ENCODE results near the gene BMP7.

DNA sequence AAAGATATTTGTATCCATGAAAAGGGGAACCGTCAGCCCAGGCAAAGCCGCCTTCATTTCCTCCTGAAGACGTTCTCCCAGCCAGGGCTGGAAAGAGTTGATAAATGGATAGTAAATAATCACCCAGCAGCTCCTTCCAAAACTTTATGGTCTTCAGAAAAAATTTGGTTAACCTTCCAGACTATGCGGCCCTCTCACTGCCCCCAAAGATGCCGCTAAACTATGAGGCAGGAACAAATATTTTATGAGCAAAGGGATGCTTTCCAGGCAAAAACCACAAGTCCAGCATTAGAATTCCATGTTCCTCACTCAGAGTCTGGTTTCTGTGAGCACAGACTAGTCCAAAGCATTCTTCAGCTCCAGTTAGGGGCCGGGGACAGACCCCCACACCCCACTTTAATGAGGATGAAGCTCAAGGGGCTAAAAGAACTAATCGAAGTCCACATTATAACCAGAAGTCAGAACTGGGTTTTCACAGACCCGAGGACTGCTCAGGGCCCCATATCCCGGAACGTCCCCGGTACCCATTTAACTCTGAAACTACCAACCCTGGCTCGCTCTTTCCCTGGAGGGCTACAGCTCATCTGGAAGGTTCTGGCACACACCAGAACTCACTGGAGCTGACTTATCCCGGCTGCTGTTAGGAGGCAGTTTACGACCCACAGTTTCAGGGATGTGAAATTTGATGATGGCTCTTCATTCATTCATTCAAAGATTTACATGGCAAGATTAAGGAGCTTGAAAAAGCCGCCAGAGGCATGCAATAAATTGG, 29.4 kb downstream of the BMP7 start:
- TF ChIP-seq, protein P1, sequence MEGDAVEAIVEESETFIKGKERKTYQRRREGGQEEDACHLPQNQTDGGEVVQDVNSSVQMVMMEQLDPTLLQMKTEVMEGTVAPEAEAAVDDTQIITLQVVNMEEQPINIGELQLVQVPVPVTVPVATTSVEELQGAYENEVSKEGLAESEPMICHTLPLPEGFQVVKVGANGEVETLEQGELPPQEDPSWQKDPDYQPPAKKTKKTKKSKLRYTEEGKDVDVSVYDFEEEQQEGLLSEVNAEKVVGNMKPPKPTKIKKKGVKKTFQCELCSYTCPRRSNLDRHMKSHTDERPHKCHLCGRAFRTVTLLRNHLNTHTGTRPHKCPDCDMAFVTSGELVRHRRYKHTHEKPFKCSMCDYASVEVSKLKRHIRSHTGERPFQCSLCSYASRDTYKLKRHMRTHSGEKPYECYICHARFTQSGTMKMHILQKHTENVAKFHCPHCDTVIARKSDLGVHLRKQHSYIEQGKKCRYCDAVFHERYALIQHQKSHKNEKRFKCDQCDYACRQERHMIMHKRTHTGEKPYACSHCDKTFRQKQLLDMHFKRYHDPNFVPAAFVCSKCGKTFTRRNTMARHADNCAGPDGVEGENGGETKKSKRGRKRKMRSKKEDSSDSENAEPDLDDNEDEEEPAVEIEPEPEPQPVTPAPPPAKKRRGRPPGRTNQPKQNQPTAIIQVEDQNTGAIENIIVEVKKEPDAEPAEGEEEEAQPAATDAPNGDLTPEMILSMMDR (conservative IDR thresholded peaks at IDR 0.05; ENCODE audit: low read depth, low read length): no peak
- no peak for TF ChIP-seq EZH2 (IDR thresholded peaks at IDR 0.05; ENCODE audit: borderline replicate concordance, low read depth, low read length, poor library complexity, severe bottlenecking)

Data from A673 (cell line).